Fibroblast of mammary gland (primary cell): ENCODE measurements around the gene PPM1D.

Experiments used
- DNase-seq: peaks from one replicate; pipeline ENCODE4 v3.0.0-alpha.2; 2010; ENCODE audit warnings: low read depth
- H3K4me3 ChIP-seq: 2 replicates; pipeline ENCODE4 v1.5.1; 2011; ENCODE audit warnings: low read depth, mild to moderate bottlenecking, low read length, moderate library complexity; ENCODE audit not compliant: control insufficient read depth
- CTCF ChIP-seq: conservative IDR thresholded peaks from 2 replicates; pipeline ENCODE4 v1.5.1; 2011; ENCODE audit warnings: low read depth, low read length, inconsistent platforms; ENCODE audit not compliant: control insufficient read depth, insufficient read depth

Gene PPM1D

GRCh38 chr17:60560860-60561257 lies 39.1 kb upstream of the PPM1D start:
- H3K4me3 ChIP-seq, result no peak overlapping the region
- TF ChIP-seq CTCF, result no peak
- DNase-seq, result no peak

GRCh38 chr17:60562421-60562820 lies 37.6 kb upstream of the PPM1D start:
- DNase-seq, result no peak
- no peak overlapping the region for H3K4me3 ChIP-seq
- no peak for TF ChIP-seq CTCF

GRCh38 chr17:60563743-60564142 lies 36.2 kb upstream of the PPM1D start:
- no peak for TF ChIP-seq CTCF
- no peak for DNase-seq
- no peak overlapping the region for H3K4me3 ChIP-seq

- no peak overlapping the region for H3K4me3 ChIP-seq
- TF ChIP-seq CTCF, result no peak
- no peak for DNase-seq
Observed at GRCh38 chr17:60565233-60565632, 34.8 kb upstream of the PPM1D start.

- H3K4me3 ChIP-seq, result no peak overlapping the region
- TF ChIP-seq CTCF, result no peak
- no peak for DNase-seq
Observed at GRCh38 chr17:60573236-60574051, 26.5 kb upstream of the PPM1D start.

GRCh38 chr17:60577147-60577915 lies 22.7 kb upstream of the PPM1D start:
- TF ChIP-seq CTCF, result no peak
- DNase-seq, result peak; percentile 65
- H3K4me3 ChIP-seq, result peak overlapping the region; percentile 36
